Measurements from ENCODE around the gene RTF2.

The RTF2 gene

DNA sequence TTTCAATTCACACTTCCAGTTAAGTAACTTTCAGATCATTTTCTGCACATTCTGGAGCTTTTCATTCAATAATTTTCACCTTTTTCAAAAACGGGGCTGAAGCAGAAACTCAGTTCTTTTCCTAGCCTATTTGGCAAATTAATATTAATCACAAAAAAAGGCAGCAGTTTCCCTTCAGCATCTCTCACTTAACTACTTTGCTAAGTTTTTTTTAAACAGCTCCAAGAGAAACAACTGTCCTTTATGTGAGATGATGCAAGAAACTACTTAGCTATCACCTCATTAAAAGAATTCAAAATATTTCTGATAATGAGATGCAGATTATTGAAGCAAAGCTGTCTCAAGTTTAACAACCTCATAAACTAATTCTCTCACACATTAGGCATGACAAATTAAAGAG lies 44.5 kb upstream of the RTF2 start:
- DNase-seq (ENCODE audit: low read depth), result no peak
- in situ Hi-C loops (cut with HindIII; ENCODE audit: low sequenced_read_pairs), result no loop called here
- TF ChIP-seq, protein P1, sequence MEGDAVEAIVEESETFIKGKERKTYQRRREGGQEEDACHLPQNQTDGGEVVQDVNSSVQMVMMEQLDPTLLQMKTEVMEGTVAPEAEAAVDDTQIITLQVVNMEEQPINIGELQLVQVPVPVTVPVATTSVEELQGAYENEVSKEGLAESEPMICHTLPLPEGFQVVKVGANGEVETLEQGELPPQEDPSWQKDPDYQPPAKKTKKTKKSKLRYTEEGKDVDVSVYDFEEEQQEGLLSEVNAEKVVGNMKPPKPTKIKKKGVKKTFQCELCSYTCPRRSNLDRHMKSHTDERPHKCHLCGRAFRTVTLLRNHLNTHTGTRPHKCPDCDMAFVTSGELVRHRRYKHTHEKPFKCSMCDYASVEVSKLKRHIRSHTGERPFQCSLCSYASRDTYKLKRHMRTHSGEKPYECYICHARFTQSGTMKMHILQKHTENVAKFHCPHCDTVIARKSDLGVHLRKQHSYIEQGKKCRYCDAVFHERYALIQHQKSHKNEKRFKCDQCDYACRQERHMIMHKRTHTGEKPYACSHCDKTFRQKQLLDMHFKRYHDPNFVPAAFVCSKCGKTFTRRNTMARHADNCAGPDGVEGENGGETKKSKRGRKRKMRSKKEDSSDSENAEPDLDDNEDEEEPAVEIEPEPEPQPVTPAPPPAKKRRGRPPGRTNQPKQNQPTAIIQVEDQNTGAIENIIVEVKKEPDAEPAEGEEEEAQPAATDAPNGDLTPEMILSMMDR (IDR thresholded peaks at IDR 0.05; ENCODE audit: low read depth, low read length, missing control alignments), result no peak
- no peak overlapping the region for H3K4me3 ChIP-seq (ENCODE audit: low read depth, low read length)

DNA sequence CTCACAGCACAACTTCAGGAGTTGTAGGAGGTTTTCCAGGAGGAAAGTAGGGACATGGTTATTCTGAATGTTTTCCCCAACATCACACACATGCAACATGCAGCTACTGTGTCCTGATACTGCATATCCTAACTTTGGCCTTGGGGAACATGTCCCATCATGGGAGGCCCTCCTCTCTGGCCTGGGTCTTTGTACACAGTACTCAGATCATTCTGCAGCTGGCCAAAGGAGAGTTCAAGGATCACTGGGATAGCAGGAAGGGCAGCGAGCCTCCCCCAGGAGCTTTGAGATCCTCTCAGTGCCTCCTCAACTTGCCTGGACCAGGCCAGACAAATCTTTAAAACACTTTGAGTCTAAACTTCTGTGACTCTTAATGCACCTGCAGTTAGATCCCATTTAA lies 43.5 kb upstream of the RTF2 start:
- DNase-seq (ENCODE audit: low read depth), result no peak
- H3K4me3 ChIP-seq (ENCODE audit: low read depth, low read length), result no peak overlapping the region
- TF ChIP-seq, protein P1 (IDR thresholded peaks at IDR 0.05; ENCODE audit: low read depth, low read length, missing control alignments), result no peak
- in situ Hi-C loops (cut with HindIII; ENCODE audit: low sequenced_read_pairs), result no loop called here

DNA sequence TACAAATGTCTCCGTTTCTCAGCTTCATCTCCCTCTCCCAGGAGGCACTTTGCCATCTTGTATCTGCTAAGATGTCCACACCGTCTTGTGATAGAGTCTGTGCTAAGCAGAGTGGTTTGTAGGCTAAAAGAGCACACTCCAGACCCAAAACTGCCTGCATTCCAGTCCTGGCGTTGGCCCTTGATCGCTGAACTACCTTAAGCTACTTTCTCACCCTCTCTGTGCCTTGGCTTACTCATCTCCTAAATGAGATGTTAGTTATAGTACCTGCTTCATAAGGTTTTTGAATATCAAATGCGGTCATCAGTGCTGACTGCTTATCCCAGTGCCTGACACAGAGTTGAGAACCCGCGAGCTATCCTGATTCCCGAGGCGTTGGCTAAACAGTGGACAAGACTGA lies 42.4 kb upstream of the RTF2 start:
- TF ChIP-seq, protein P1 (IDR thresholded peaks at IDR 0.05; ENCODE audit: low read depth, low read length, missing control alignments), result no peak
- in situ Hi-C loops (cut with HindIII; ENCODE audit: low sequenced_read_pairs), result no loop called here
- DNase-seq (ENCODE audit: low read depth), result no peak
- no peak overlapping the region for H3K4me3 ChIP-seq (ENCODE audit: low read depth, low read length)

DNA sequence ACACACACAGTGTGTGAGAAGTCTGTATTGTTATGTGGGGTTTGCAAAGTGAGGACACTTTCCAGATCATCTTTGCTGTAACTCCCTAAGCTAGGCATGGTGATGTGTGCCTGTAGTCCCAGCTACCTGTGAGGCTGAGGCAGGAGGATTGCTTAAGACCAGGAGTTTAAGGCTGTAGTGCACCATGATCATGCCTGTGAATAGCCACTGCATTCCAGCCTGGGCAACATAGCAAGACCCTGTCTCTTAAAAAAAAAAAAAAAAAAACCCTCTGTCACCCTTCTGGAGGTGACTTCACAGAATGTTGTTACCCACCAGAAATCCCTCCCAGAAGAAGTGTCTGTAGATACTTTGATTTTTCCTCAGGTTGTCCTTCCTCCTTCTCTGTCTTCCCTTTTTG lies 41.5 kb upstream of the RTF2 start:
- in situ Hi-C loops (cut with HindIII; ENCODE audit: low sequenced_read_pairs), result no loop called here
- no peak overlapping the region for H3K4me3 ChIP-seq (ENCODE audit: low read depth, low read length)
- TF ChIP-seq, protein P1 (IDR thresholded peaks at IDR 0.05; ENCODE audit: low read depth, low read length, missing control alignments), result no peak
- no peak for DNase-seq (ENCODE audit: low read depth)

DNA sequence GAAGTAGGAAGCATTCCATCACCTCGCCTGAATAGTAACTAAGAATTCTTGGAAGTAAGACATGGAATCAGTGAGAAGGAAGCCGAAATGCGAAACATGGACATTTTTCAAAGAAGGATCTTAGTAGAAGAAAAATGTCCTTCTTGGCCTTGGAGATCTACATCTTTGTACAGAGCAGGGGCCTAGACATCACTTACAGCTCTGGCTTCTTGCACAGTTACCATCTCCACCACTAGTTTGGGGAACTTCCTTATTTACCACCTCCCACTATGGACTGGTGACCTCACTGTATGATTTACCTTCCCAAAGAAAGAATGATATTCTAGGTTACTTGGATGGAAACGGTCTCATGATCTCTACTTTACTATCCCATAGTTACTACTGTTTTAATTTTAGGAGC lies 40.6 kb upstream of the RTF2 start:
- TF ChIP-seq, protein P1 (IDR thresholded peaks at IDR 0.05; ENCODE audit: low read depth, low read length, missing control alignments), result no peak
- DNase-seq (ENCODE audit: low read depth), result no peak
- in situ Hi-C loops (cut with HindIII; ENCODE audit: low sequenced_read_pairs), result no loop called here
- H3K4me3 ChIP-seq (ENCODE audit: low read depth, low read length), result no peak overlapping the region

DNA sequence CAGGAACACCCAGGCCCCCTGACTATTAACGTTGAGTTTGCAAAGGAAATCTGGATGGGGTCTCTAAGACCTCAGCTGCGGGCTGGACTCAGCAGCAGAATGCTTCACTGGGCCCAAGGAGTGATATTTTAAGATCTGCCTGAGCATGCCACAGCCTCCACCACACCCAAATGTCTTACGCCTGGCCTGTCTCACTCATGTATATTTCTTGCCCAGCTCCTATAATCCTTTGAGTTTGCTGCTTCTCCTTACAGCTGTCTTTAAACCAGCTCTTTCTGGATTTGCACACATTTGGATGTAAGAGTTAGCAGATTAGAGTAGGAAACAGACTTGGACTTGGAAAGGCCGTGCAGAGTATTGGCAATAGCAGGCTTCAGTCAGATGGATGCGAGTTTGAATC lies 40.0 kb upstream of the RTF2 start:
- in situ Hi-C loops (cut with HindIII; ENCODE audit: low sequenced_read_pairs), result no loop called here

More for the DNA sequence above, 40.0 kb upstream of the RTF2 start:
- no peak overlapping the region for H3K4me3 ChIP-seq (ENCODE audit: low read depth, low read length)
- TF ChIP-seq, protein P1 (IDR thresholded peaks at IDR 0.05; ENCODE audit: low read depth, low read length, missing control alignments), result no peak
- DNase-seq (ENCODE audit: low read depth), result no peak

All from astrocyte of the cerebellum (primary cell).